A549 (cell line): Measurements from ENCODE around the gene ULK4.

Experiments used
- BHLHE40 ChIP-seq: IDR thresholded peaks from 2 replicates; pipeline ENCODE4 v1.6.1; 2012; ENCODE audit warnings: low read depth, low read length, inconsistent platforms
- CEBPB ChIP-seq, 2 experiments: fragments of >200 bp in 1 of 2; sonication (Bioruptor Twin) in 1 of 2; formaldehyde crosslinking in 1 of 2; IDR thresholded peaks; 2 replicates each; pipeline ENCODE4 v1.6.1; 2012 to 2016
- CHD2 ChIP-seq: fragments of 150-350 bp; IDR thresholded peaks from 2 replicates; pipeline ENCODE4 v1.6.1; 2014; ENCODE audit warnings: low read length; ENCODE audit not compliant: partially characterized antibody
- EP300 ChIP-seq, 2 experiments: fragments of >200 bp; sonication (Bioruptor Twin); formaldehyde crosslinking; IDR thresholded peaks; 2 replicates in 1 of 2; 3 replicates in 1 of 2; pipeline ENCODE4 v1.6.1; 2016 to 2017
- HDAC2 ChIP-seq: fragments of 200-600 bp; sonication (generic); IDR thresholded peaks from 2 replicates; pipeline ENCODE4 v1.6.1; 2016
- KDM1A ChIP-seq: fragments of 200-600 bp; sonication (generic); IDR thresholded peaks from 2 replicates; pipeline ENCODE4 v1.6.1; 2016; ENCODE audit warnings: low read depth, mild to moderate bottlenecking
- MAFK ChIP-seq: fragments of 450-650 bp; IDR thresholded peaks from 2 replicates; pipeline ENCODE4 v1.6.1; 2014; ENCODE audit not compliant: partially characterized antibody
- RAD21 ChIP-seq, 2 experiments: fragments of >200 bp in 1 of 2; sonication (Bioruptor Twin) in 1 of 2; formaldehyde crosslinking in 1 of 2; IDR thresholded peaks in 1 of 2; conservative IDR thresholded peaks in 1 of 2; 2 replicates in 1 of 2; 3 replicates in 1 of 2; pipeline ENCODE4 v1.6.1; 2012 to 2018; ENCODE audit warnings: inconsistent platforms in 1 of 2
- ZNF302 ChIP-seq: fragments of 250-450 bp; sonication (Bioruptor Pico); IDR thresholded peaks from 2 replicates; pipeline ENCODE4 v1.9.0; 2021; ENCODE audit warnings: inconsistent platforms, mild to moderate bottlenecking, moderate library complexity
- TF ChIP-seq, protein P1 (sequence below): fragments of >200 bp; sonication (Bioruptor Twin); formaldehyde crosslinking; IDR thresholded peaks from 3 replicates; pipeline ENCODE4 v1.5.1; 2016

DNA sequence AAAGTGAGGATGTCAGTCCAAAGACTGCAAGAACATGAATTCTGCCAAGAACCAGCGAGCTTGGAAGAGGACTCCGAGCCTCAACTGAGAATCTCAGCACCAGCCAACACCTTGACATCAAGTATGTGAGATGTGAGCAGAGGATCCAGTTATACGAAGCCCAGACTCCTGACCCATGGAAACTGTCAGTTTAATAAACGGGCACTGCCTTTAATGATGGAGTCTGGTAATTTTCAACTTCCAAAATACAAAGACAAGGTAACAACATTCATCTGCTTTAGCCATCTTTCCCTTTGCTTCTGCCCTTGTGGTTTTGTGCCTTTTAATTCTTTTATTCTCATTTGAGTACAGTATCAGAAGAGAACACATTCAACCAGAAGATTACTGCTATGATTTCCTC is 211.9 kb downstream of the ULK4 start:
- no peak for TF ChIP-seq CEBPB (IDR thresholded peaks at IDR 0.05)
- TF ChIP-seq, protein P1, sequence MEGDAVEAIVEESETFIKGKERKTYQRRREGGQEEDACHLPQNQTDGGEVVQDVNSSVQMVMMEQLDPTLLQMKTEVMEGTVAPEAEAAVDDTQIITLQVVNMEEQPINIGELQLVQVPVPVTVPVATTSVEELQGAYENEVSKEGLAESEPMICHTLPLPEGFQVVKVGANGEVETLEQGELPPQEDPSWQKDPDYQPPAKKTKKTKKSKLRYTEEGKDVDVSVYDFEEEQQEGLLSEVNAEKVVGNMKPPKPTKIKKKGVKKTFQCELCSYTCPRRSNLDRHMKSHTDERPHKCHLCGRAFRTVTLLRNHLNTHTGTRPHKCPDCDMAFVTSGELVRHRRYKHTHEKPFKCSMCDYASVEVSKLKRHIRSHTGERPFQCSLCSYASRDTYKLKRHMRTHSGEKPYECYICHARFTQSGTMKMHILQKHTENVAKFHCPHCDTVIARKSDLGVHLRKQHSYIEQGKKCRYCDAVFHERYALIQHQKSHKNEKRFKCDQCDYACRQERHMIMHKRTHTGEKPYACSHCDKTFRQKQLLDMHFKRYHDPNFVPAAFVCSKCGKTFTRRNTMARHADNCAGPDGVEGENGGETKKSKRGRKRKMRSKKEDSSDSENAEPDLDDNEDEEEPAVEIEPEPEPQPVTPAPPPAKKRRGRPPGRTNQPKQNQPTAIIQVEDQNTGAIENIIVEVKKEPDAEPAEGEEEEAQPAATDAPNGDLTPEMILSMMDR: no peak
- no peak for TF ChIP-seq ZNF302
- no peak for TF ChIP-seq CHD2
- no peak for TF ChIP-seq RAD21 (conservative IDR thresholded peaks at IDR 0.05 in 1 of 2, IDR thresholded peaks at IDR 0.05 in 1 of 2)
- TF ChIP-seq EP300 (IDR thresholded peaks at IDR 0.05): no peak
- no peak for TF ChIP-seq MAFK
- no peak for TF ChIP-seq BHLHE40
- no peak for TF ChIP-seq KDM1A
- TF ChIP-seq HDAC2: no peak
